CD4-positive, alpha-beta T cell treated with Interferon gamma for 1 hour (primary cell): ENCODE results near the gene TBC1D8.
A peak's percentile ranks its signal among the peaks of the same experiment; 100 is the strongest.

Experiments used
- DNase-seq: peaks from one replicate; pipeline ENCODE4 v3.0.0-alpha.2; 2020

The TBC1D8 gene

GRCh38 chr2:101133492-101134100, 17.6 kb downstream of the TBC1D8 start:
- DNase-seq: no peak

DNA sequence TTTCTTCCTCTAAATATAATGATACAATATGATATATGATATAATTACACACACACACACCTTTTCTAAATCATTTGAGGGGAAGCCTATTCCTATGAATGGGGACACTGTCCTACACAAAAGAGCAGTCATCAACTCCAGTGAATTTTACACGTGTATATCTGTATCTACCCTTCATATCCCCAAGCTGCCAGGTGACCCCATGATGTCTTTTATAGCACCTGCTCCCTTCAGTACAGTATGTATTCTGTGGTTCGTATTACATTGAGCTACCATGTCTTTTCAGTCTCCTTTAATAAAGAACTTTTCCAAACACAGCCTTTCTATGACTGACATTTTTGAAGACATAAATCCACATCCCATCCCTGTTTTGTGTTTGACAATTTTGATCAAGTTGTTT, 19.0 kb downstream of the TBC1D8 start:
- no peak for DNase-seq

DNA sequence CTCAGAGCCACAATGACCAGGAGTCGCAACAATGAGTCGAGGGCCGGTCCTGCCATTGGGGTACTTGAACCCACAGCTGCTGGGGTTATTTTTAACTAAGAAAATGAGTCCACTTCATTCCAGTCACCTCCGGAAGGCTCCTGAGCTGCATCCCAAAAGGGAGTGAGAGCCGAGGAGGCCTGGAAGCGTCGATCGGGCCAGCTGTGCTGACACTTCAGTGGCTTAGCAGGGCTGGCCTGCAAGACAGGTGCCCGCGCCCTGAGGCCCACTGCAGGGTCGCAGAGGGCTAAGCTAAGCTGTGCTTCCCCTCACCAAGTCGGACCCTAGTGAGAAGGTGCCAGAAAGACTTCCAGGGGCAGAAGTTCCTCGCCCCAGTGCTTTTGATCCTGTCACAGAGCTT, 21.1 kb downstream of the TBC1D8 start:
- no peak for DNase-seq

DNA sequence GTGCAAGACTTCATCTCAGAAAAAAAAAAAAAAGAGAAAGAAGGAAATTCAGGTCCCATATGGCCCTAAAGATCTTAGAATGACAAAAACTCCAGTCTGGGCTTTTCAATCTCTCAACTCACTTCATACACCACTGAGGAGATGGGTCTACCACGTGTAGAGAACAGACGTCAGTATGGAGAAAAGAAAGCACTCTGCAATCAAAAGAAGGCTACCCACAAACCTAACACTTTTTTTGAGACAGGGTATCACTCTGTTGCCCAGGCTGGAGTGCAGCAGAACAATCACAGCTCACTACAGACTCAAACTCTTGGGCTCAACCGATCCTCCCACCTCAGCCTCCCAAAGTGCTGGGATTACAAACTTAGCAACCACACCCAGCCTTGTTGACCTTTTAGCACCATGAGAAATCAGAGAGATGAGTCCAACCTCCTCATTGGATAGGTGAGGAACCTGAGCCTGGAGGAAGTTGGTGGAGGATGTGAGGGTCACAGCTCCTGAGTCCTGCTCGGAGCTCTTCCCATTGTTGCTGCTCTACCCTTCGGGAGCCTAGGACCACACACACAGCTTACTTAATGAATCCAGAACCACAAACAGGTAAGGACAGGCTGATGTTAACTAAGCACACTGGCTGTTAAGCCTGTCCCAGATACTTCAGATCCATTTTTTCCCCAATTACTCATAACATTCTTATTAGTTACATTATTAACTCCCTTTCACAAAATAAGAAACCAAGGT, 23.7 kb downstream of the TBC1D8 start:
- no peak for DNase-seq

- DNase-seq: no peak
Measured at GRCh38 chr2:101125808-101126207, 25.4 kb downstream of the TBC1D8 start.

- no peak for DNase-seq
Measured at GRCh38 chr2:101125374-101125773, 25.8 kb downstream of the TBC1D8 start.

- no peak for DNase-seq
Measured at GRCh38 chr2:101124643-101125366, 26.4 kb downstream of the TBC1D8 start.

GRCh38 chr2:101123795-101124471, 27.2 kb downstream of the TBC1D8 start:
- DNase-seq: no peak

GRCh38 chr2:101121174-101121573, 30.0 kb downstream of the TBC1D8 start:
- DNase-seq: no peak

DNA sequence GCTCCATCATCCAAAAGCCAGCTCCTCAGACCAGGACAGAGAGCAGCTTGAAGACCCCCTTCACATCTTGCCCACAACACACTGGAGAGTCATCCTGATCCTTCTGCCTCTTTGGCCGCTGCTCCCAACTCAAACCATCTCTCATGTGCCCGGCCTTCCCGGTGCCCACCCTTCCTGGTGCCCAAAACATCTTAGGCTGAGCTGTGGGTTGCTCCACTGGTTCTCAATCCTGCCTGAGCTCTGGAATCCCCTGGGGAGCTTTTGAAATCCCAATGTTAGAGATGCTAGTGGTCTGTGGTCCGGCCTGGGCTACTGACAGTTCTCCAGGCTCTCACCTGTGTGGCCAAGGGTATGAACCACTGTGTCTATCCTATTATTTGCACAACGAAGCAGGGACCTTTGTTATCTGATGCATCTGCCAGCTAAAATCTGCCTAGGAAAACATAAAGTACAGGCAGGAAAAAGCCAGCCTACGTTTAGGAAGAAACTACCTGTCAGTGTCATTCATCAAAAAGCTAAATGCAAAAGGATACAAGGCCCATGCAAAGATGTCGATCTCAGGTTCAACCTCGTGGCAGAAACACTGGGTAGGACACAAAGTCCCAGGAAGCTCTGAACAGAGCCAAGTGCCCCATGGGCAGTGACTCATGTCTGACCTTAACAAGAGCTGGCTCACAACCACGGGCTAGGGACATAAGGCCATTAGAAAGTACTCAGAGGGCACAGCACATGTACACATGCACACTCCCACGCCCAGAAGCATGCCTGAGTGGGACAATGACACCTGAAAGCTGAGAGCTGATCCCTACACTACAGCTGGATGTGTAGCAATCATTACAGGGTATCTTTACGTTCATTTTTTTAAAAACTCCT, 30.8 kb downstream of the TBC1D8 start:
- no peak for DNase-seq

- no peak for DNase-seq
Measured at GRCh38 chr2:101119431-101119830, 31.8 kb downstream of the TBC1D8 start.

DNA sequence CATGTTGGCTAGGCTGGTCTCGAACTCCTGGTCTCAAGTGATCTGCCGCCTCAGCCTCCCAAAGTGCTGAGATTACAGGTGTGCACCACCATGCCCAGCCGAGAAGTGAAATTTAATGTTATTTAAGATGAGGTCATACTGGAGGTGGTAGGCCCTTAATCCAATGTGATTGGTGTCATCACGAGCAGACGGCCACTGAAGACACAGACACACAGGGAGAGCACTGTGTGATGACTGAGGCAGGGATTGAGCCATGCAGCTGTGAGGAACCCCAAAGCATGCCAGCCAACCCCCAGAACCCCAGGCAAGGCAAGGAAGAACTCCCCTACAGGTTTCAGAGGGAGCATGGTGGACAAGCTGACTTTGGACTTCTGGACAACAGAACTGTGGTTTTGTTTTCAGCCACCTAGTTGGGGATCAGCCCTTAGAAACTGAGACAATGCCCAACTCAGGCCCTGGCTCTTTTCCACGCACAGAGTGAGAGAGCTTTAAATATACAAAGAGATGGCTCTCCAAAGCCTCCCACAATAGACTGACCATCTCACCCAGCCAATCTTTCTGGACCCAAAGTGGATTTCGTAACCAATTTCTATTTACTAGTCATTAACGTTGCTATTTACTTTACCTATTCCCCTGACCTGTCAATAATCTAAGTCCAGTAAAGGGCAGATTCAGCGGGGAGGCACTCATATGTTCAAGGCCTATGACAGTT, 34.2 kb downstream of the TBC1D8 start:
- no peak for DNase-seq

DNA sequence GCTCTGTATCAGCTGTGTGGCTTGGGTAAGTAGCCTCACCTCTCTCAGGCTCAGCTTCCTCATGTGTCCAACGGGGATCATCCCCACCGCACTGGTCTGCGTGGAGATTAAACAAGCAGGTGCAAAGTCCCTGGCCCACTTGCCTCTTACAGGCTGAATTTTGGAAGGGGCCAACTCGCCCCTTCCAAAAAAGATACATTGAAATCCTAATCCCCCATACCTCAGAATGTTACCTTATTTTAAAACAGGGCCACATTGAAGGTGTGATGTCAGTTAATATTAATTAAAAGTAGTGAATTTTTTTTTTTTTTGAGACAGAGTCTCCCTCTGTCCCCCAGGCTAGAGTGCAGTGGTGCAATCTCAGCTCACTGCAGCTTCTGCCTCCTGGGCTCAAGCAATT, 34.8 kb downstream of the TBC1D8 start:
- no peak for DNase-seq

- no peak for DNase-seq
Measured at GRCh38 chr2:101115664-101116063, 35.5 kb downstream of the TBC1D8 start.

GRCh38 chr2:101114815-101115214, 36.4 kb downstream of the TBC1D8 start:
- peak; percentile 28 for DNase-seq

DNA sequence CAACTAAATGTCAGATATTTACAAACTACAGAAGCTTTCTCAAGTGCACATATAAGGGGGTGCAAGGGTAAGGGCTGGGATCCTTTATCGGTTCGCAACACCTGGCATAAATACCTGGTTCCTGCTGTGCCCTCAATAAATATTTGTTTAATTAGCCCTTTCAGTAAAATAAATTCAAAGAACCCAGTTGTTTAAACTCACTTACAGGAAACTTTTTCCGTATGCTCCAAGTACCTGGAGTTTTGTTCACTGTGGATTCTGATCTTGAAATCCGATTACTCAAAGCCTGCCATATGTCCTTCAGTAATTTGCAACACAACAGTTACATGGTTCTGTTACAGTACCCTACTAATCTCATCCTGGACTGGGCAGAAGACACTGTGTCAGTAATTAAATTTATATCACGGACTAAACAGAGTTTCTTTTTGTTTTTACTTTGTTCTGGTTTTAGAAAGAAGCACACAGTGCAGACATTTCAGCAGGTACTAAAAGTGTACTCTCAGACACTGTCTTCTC, 36.9 kb downstream of the TBC1D8 start:
- DNase-seq: no peak

- no peak for DNase-seq
Measured at GRCh38 chr2:101113441-101114267, 37.5 kb downstream of the TBC1D8 start.

DNA sequence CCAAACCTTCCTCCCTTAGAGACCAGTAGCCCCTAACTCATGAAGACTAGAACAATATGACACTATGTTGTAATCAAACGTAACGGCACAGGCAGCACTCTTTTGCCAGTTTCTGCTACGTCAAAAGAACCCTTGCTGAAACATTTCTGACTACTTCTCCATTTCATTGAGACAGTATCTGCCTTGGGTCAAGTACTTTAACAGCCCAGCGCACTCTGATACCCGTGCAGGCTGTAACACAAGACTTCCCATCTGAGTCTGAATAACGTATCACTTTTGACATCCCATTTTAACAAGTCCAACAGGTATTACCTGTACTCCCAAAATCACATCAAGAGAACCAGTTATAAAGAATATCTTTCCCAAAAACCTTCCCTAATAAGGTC, 38.4 kb downstream of the TBC1D8 start:
- DNase-seq: peak; percentile 6

GRCh38 chr2:101111917-101112771, 39.0 kb downstream of the TBC1D8 start:
- DNase-seq: no peak
